GM18909 (cell line): ENCODE measurements around the gene ETFDH.
"Not testable (repeated sequence)": the region's sequence is repeated elsewhere in the genome, so short reads cannot be mapped to it uniquely, and the experiment has no call there.

Experiments
- ATAC-seq: cut with Tn5 transposase; IDR thresholded peaks from one replicate; pipeline ENCODE4 v1.9.1; 2021; ENCODE audit warnings: mild to moderate bottlenecking; ENCODE audit not compliant: unreplicated experiment, poor library complexity

ETFDH gene

DNA sequence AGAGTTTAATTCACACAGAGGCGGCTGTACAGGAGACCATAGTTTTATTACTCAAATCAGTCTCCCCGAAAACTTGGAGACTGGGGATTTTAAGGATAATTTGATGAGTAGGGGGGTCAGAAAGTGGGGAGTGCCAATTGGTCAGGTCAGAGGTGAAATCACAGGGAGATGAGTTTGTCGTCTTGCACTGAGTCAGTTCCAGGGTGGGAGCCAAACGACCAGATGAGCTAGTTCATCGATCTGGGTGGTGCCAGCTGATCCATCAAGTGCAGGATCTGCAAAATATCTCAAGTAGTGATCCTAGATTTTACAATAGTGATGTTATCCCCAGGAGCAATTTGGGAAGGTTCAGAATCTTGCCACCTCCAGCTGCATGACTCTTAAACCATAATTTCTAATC lies 4.0 kb downstream of the ETFDH start:
- no peak for ATAC-seq

- ATAC-seq: no peak
Measured at GRCh38 chr4:158678767-158679166, 6.7 kb downstream of the ETFDH start.

GRCh38 chr4:158681629-158682028 lies 9.5 kb downstream of the ETFDH start:
- no peak for ATAC-seq

- no peak for ATAC-seq
Measured at GRCh38 chr4:158682066-158682465, 10.0 kb downstream of the ETFDH start.

DNA sequence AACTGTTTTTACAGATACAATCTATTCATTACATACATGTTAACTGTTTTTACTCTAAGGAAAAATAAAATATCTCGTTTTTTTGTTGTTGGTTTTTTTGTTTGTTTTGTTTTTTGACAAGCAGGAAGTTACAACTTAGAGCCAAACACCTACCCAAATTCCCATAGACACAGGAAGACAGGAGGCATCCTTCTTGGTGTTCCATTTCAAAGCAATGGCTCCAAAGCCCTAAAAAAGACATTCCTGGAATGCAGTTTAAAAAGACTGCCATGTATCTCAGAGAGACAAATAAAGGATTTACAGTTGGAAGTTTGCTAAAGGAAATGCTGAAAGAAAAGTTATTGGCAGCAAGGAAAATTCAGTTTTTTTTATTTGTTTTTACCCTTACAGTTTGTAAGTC lies 16.7 kb downstream of the ETFDH start:
- no peak for ATAC-seq

GRCh38 chr4:158704274-158704673 lies 32.2 kb downstream of the ETFDH start:
- ATAC-seq: no peak

DNA sequence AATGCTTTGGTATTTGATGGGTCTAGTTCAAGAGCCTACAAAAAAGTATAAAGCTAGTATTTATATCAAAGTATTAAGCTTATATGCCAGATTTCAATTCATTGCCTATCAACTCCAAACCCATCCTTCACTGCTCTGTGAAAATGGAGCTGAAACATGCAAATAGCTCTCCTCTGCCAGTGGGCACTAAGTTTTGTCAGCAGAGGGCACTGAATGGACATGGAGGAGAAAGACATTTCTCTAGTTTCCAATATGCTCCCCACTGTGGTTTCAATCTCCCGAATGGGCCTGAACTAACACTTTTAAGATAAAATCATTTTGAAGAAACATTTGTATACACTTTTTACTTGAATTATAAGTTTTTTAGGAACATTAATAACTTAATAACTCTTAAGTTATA lies 38.7 kb downstream of the ETFDH start:
- ATAC-seq: no peak

DNA sequence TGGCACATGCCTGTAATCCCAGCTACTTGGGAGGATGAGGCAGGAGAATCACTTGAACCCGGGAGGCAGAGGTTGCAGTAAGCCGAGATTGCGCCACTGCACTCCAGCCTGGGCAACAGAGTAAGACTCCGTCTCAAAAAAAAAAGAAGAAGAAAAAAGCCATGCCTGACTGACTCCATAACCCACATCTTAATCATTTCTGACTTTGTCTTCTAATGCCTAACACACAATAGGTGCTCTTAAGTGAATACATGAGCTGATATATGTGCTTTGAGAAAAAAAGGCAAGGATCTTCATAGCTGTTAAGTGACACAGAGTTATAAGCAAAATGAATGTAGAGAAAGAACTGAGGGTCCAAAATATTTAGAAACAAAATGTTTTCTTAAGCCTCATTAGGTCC lies 40.5 kb downstream of the ETFDH start:
- ATAC-seq: not testable (repeated sequence)

GRCh38 chr4:158714937-158715336 lies 42.8 kb downstream of the ETFDH start:
- no peak for ATAC-seq

DNA sequence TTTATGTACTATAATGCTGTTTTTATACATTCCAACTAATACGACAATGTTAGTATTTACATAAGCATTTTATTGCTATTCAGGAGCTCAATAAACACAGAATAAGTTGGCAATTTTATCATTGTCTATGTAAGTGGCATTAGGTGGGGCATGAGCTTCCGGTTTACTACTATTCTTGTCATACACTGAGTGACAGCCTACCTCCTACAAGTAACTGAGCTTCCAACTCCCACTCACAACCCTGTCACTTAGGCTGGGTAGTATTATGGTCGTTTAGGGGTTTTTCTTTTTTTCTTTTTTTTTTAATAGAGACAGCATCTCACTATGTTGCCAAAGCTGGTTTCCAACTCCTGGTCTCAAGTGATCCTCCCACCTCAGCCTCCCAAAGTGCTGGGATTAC lies 43.7 kb downstream of the ETFDH start:
- no peak for ATAC-seq

DNA sequence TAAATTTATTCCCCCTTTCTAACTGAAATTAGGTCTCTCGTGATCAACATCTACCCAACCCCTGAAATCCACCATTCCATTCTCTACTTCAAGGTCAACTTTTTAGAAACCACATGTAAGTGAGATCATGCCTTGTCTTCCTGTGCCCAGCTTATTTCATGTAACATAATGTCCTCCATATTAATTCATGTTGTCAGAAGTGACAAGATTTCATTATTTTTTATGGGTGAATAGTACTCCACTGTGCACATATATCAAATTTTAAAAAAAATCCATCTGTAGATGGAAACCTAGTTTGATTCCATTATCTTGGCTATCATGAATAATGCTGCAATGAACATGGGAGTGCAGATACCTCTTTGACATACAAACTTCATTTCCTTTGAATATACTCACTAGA lies 49.6 kb downstream of the ETFDH start:
- ATAC-seq: no peak

GRCh38 chr4:158722291-158722916 lies 50.3 kb downstream of the ETFDH start:
- ATAC-seq: peak; percentile 18

GRCh38 chr4:158722917-158723793 lies 51.1 kb downstream of the ETFDH start, which contains the start of gene PPID:
Gene PPID, minus strand, starts transcription at chr4:158723396. Its CDS starts 108 bp downstream, at chr4:158723288.
- ATAC-seq: peak; percentile 98

DNA sequence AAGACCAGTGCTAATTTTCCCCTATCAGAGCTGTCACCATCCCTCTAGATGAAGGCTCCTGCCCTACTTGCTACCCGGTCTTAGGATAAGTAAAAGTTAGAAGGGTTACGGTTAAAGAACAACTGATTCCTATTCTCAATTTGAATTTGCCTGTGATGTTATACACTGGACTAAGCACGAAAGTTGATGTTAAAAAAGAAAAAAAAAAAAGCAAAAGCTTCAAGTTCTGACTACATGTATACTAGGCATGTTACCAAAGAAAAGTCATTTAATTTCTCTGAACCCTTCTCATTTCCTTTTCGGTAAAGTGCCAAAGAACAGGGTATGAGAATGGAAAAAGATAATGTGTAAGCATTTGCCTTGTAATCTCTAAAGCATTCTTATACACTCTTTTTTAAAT lies 52.5 kb downstream of the ETFDH start:
- ATAC-seq: no peak

DNA sequence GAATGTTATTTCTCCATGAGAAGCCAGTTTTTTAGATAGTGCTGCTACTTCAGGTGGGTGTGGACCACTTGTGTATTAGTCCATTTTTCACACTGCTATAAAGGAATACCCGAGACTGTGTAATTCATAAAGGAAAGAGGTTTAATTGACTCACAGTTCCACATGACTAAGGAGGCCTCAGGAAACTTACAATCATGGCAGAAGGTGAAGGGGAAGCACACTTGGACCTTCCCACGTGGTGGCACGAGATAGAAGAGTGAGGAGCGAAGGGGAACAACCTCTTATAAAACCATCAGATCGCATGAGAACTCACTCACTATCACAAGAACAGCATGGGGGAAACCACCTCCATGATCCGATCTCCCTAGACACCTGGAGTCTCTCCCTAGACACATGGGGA lies 54.5 kb downstream of the ETFDH start:
- ATAC-seq: no peak

DNA sequence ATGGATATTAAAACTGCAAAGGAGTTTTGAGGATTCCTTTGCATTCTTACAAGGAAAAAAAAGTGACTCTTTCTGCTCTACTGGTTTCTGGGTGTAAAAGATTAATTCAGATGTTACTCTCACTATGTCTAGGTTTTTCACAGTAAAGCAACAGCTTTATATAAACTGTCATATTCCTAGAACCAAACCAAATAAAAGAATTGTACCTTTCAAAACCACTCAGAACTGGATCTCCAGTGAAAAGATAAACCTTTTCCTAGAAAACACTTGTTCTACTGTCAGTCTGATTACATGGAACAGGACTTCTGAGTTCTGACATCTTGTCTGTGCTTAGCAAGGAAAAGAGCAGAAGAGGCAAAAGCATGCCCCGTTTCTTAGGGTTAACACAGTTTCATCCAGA lies 56.1 kb downstream of the ETFDH start:
- no peak for ATAC-seq

DNA sequence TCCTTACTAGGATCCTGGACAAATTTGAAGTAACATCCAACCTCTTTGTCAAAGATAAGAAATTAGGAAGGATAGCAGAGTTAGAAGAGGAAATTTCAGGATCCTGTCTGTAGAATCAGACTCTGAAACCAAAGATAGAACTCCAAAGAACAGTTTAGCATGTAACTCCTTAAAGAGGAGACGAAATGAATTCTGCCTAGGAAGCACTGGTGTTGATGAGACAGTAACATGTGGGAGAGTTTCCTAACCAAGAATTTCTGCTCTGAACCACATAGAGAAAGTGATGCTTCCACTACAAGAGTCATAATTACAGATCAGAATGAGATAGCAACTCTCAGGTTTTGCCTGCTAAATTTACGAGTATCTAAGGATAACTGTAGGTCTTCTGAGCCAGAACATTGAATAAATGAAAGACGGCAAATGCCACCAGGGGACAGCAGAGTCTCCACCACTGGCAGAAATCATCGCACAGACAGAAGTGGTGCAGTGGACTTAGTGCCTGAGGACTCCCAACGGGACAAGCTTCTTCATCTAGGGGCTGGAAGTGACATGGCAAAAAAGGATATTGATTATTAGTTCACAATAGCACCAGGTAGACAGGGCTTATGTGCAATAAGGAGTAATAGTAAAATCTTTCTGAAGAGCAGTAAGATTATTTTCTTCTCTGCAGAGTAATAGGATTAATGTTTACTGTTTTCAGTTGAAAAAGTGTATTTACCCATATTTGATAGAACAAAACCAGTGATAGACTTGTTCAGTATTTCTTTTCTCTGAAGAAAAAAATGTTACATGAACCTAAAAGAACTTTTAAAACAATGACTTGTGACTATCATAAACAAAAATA lies 57.8 kb downstream of the ETFDH start:
- peak; percentile 92 for ATAC-seq

DNA sequence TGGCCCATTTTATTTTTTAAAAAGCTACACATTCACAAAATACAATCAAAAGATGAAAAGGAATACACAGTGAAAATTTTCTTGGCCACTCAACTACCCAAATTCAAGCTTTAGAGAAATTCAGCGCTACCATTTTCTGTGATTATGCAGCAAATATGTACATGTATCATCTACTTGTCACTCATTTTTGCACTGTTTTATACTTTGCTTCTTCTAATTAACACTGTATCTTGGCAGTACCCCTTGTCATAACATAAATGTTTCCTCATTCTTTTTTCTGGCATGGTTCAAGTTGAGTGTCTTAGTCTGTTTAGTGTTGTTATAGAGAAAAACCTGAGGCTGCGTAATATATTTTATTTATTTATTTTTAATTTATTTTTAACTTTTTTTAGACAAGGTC lies 66.8 kb downstream of the ETFDH start:
- ATAC-seq: no peak

DNA sequence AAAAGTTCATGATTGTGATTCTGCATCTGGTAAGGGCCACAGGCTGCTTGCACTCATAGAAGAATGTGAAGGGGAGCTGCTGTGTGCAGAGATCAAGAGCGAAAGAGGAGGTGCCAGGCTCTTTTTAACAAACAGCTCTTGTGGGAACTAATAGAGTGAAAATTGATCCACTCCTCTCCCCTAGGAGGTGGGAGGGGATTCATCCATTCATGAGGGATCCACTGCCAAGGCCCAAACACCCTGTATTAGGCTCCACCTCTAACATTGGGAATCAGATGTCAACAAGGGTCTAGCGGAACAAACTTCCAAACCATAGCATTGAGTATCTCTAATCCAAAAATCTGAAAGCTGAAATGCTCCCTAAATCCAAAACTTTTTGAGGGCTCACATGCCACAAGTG lies 67.5 kb downstream of the ETFDH start:
- no peak for ATAC-seq

DNA sequence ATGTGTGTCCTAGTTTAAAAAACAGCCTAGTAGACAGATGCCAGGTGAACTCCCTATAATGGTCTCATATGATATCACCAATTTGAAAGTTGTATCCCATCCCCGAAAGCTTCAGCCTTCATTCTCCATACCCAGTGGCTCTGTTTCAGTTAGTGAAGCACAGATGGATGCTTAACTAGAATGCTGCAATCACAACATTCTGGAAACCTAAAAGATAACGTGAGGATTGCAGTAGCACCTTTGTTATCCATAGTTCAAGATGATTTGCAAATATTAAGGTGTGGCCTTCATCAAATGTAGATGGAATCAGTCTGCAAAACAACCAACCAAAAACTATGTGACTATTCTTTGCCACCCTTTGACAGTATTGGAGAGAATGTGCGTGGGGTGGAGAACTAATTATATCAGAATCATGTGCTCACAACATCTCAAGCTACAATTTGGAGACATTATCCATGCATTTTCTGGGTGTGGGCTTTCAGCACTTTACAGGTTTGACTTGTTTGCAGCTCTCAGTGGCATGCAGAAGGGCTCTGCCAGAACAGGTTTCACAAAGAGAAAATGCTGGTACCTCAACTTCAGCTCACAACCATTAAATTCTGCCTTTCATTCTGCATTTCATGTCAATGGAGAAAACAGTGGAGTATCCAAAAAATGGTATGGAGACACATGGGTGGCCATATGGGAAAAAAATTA lies 69.4 kb downstream of the ETFDH start:
- no peak for ATAC-seq
